ENCODE data around the gene IL27RA. TPM values are rescaled to one million over a fixed set of nuclear protein-coding genes. Genes with fewer than 3 reads are reported as not detected.

IL27RA gene
- total RNA-seq, 1 donor from 2014 or later: 16.2 TPM

- intact Hi-C loops (cut with DNase I): no loop called here
- peak; percentile 94 for ATAC-seq
- no peak for TF ChIP-seq CTCF (IDR thresholded peaks at IDR 0.05)
Measured at GRCh38 chr19:14080887-14081796, 49.6 kb downstream of the IL27RA start.

GRCh38 chr19:14081797-14082674, 50.5 kb downstream of the IL27RA start:
- Histone ChIP-seq H3K4me1 (peaks cover 17% of the 10 kb centered on the region), H3K36me3 (no peaks in the 10 kb centered on the region), H3K27me3 (no peaks in the 10 kb centered on the region), H3K4me3 (peak overlapping the region; percentile 91), H3K27ac (peak overlapping the region; percentile 93), H3K9me3 (no peaks in the 10 kb centered on the region)
- TF ChIP-seq CTCF (IDR thresholded peaks at IDR 0.05): no peak
- DNase-seq (peak; percentile 89), ATAC-seq (peak; percentile 40)
- intact Hi-C loops (cut with DNase I): no loop called here

More at GRCh38 chr19:14080887-14081796, 49.6 kb downstream of the IL27RA start:
- H3K9me3 ChIP-seq: no peaks in the 10 kb centered on the region
- no peaks in the 10 kb centered on the region for H3K36me3 ChIP-seq
- H3K4me3 ChIP-seq: peak overlapping the region; percentile 91
- peaks cover 17% of the 10 kb centered on the region for H3K4me1 ChIP-seq
- H3K27ac ChIP-seq: peak overlapping the region; percentile 93
- H3K27me3 ChIP-seq: no peaks in the 10 kb centered on the region
- peak; percentile 99 for DNase-seq

- H3K4me3 ChIP-seq: peak overlapping the region; percentile 91
- H3K27ac ChIP-seq: no peak overlapping the region
- no peaks in the 10 kb centered on the region for H3K36me3 ChIP-seq
- no peaks in the 10 kb centered on the region for H3K9me3 ChIP-seq
- DNase-seq: no peak
- no peak for ATAC-seq
- intact Hi-C loops (cut with DNase I): no loop called here
- TF ChIP-seq CTCF (IDR thresholded peaks at IDR 0.05): no peak
- peaks cover 17% of the 10 kb centered on the region for H3K4me1 ChIP-seq
- H3K27me3 ChIP-seq: no peaks in the 10 kb centered on the region
Measured at GRCh38 chr19:14082675-14082960, 51.1 kb downstream of the IL27RA start.

GRCh38 chr19:14085309-14085995, 53.9 kb downstream of the IL27RA start, which contains the start of gene C19orf67:
Gene C19orf67, minus strand, starts transcription at chr19:14085783. Its CDS starts 156 bp downstream, at chr19:14085627.
- TF ChIP-seq CTCF (IDR thresholded peaks at IDR 0.05): no peak
- Histone ChIP-seq H3K27me3 (no peaks in the 10 kb centered on the region), H3K9me3 (no peaks in the 10 kb centered on the region), H3K36me3 (peaks cover 11% of the 10 kb centered on the region), H3K27ac (no peak within 1 kb of the TSS), H3K4me3 (no peak within 1 kb of the TSS), H3K4me1 (peaks cover 10% of the 10 kb centered on the region)
- ATAC-seq (no peak), DNase-seq (no peak)
- intact Hi-C loops (cut with DNase I): no loop called here

GRCh38 chr19:14086098-14086497, 54.5 kb downstream of the IL27RA start:
- intact Hi-C loops (cut with DNase I): no loop called here
- H3K27me3 ChIP-seq: no peaks in the 10 kb centered on the region
- H3K36me3 ChIP-seq: peaks cover 11% of the 10 kb centered on the region
- no peaks in the 10 kb centered on the region for H3K9me3 ChIP-seq
- no peak overlapping the region for H3K27ac ChIP-seq
- H3K4me3 ChIP-seq: no peak overlapping the region
- TF ChIP-seq CTCF (IDR thresholded peaks at IDR 0.05): no peak
- no peak for DNase-seq
- H3K4me1 ChIP-seq: peaks cover 6% of the 10 kb centered on the region
- no peak for ATAC-seq
